Activated CD4-positive, alpha-beta T cell treated with anti-CD3 and anti-CD28 coated beads for 1 hour (primary cell): ENCODE measurements around the gene KCNIP4.

Experiments
- DNase-seq: peaks from one replicate; pipeline ENCODE4 v3.0.0-alpha.2; 2020

Gene KCNIP4

DNA sequence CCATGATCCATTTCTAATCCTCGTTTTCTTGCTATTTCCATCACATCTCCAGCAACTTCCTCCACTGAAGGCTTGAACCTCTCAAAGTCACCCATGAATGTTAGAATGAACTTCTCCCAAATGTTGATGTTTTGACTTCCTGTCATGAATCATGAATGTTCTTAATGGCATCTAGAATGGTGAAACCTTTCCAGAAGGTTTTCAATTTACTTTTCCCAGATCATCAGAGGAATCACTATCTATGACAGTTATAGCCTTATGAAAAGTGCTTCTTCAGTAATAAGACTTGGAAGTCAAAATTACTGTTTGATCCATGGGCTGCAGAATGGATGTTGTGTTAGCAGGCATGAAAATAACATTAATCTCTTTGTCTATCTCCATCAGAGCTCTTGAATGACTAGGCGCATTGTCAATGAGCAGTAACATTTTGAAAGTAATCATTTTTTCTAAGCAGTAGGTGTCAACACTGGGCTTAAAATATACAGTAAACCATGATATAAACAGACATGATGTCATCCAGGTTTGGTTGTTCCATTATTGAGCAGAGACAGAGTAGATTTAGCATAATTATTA is 268.2 kb downstream of the KCNIP4 start:
- DNase-seq, result no peak

DNA sequence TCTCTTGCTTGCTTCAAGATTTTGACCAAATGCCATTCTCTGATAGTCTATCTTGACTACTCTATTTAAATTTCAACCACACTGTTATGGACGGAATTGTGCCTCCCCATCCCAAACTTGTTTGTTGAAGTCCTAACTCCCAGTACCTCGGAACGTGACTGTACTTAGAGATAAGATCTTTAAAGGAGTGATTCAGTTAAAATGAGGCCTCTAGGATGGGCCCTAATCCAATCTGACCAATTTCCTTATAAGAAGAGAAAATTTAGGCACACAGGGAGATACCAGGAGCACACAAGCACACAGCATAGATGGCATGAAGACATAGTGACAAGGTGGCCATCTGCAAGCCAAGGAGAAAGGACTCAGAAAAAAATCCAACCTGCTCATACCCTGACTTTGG is 269.9 kb downstream of the KCNIP4 start:
- DNase-seq, result no peak

GRCh38 chr4:21677173-21677572 is 271.4 kb downstream of the KCNIP4 start:
- DNase-seq, result no peak

DNA sequence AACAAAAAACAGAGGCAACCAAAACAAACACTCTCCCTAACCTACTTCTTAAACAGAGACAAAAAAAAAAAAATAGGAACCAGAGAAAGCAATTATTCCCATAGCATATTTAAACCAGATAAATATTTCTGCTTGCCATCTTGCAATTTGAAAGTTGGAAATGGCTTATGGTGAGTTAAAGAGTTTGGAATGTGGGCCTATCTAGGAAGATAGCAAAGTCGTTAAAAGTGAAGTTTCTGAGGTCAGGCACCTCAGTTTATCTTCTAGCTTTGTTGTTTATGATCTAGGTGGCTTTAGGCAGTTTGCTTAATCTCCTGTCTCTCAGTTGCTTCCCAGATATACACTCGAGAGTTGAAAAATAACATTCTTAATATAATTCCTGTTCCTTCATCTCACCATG is 284.2 kb downstream of the KCNIP4 start:
- DNase-seq, result no peak

DNA sequence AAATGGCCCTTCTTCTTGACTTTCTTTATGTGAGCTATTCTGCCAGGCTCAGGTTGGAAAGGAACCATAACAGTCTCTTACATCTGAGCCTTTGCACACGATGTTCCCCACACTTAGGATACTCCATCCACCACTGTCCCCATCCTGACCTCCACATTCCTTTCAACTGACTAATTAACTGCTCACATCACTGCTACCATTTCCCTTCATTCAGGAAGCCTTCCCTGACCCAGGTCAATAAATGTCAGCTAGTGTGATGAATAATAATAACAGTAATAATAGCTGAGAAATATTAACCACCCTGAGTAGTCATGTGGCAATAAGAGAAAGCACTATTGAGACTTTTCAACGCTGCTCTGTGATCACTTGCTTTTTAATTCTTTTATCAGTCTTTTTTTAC is 291.7 kb downstream of the KCNIP4 start:
- no peak for DNase-seq

GRCh38 chr4:21655031-21655430 is 293.5 kb downstream of the KCNIP4 start:
- no peak for DNase-seq

- DNase-seq, result no peak
Measured at GRCh38 chr4:21652508-21653231, 295.9 kb downstream of the KCNIP4 start.

DNA sequence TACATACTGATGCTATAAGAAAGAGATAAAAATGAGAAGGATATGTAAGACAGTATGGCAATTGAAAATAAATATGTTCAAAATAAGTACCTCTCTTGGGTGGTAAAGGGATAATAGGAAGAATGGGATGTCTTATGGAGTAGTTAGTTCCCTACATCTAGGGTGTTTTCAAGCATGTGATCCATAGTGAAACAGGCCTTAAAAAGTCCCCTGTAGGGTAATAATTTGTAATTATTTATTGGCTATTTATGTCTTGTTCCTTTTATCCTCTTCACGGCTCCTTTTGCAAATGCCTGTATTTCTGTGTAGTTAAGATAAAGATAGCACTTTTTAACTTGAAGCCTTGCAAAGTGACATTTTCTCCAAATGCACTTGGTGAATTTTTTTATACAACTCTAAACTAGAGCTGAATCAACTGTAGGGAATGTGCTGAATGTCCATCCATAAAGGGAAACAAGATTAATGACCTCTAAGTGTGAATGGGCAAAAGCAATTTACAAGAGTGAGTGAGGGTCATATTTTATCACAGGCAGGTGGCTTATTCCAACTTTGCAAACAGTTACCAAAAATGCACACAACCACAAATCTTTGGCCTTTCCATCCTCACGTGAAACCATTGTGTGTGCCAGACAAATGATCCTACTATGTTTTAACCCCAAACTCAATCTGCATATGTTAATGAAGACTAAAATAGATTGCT is 299.0 kb downstream of the KCNIP4 start:
- DNase-seq, result no peak

DNA sequence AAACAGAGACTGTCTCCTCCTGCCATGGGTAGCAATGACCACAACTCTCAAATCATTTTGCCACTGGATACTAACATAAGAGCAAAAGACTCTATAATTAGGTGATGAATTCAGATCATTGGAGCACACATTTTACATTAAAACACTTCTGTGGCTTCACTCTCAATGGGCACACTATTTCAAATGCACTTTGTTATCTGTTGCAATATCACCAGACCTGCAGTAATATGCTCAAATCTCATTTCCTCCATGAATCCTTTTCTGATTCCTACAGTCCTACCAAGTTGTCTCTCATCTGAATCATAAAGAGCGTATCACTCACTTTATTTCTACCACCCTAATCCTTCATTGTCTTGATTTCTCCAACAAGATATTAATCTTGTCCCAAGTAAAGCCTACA is 302.8 kb downstream of the KCNIP4 start:
- DNase-seq, result no peak

DNA sequence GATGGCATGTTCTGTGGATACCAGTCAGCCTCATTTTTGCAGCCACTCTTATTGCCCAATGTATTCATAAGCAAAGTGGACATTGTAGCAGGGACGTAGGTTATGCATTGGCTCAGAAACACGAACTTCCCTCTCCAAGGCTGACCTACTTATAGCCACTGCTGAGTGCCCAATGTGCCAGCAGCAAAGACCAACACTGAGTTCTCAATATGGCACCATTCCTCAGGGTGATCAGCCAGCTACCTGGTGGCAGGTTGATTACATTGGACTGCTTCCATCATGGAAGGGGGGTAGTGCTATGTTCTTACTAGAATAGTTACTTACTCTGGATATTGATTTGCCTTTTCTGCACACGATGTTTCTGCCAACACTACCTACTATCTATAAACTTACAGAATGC is 306.9 kb downstream of the KCNIP4 start:
- no peak for DNase-seq

GRCh38 chr4:21638171-21638725 is 310.3 kb downstream of the KCNIP4 start:
- DNase-seq, result no peak

DNA sequence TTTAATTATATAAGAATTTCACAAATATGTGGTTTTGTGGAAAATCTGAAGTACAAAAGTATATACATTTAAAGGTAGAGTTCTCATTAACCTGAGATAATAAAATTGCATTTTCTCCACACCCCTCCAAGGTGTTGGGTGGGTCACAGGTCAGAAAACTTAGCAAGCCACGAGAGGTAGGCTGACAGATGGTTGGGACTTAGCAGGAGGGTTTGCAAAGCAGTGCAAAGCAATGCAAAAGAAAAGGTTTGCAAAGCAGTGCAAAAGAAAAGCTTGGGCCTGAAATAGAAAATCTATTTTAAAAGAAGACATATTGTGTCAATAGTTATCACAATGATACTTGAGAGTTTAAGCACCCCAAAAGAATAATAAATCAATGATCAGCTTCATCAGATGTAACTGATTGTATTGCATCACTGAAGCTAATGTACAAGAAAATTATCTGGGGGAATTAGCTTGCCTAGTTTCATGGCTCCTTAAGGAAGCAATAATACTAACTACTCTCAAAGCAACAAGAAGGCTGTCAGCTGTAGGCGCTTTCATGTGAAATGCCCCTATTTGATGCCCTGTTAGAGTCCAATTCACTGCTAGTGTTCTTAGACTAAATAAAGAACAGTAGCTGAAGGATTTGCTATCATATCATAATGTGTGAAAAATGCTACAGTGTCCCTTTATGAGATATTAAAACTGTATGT is 319.5 kb downstream of the KCNIP4 start:
- no peak for DNase-seq

GRCh38 chr4:21628116-21628670 is 320.4 kb downstream of the KCNIP4 start:
- DNase-seq, result no peak

DNA sequence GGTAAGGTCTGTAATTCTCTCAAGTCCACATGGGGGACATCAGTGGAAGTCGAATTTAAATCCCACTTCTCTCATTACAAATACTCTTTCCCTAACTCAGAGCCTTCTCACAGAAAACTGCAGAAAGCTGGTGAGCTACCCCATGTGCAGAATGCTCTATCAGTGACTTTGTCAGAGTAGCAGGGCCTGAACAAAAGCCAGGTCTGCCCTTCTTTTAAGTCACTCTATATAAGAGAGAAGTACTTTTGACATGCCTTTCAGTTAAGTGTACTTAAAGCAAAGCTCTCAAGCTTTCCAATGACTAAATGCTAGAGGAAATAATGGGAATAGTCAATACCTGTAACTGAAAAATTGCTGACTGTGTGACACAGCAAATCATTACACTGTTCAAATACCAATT is 323.1 kb downstream of the KCNIP4 start:
- DNase-seq, result no peak

GRCh38 chr4:21605006-21605405 is 343.6 kb downstream of the KCNIP4 start:
- no peak for DNase-seq

DNA sequence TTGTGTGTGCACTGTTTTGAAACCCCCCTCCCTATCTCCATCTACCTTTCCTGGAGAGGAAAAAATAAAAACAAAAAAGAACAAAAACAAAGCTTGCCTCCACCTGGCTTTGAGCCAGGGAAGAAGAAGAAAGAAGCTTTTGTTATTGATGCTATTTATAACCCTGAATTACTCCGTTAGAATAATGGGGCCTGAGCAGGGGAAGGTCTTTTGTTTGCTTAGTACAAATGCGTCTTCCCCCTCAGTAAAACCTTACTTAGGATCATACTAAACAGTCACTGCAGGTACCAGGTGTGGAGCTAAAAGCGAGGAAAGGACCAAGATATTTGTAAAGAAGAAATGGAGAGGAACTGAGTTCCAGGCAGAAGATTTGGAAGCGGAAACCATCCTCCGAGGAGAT is 352.1 kb downstream of the KCNIP4 start:
- no peak for DNase-seq

DNA sequence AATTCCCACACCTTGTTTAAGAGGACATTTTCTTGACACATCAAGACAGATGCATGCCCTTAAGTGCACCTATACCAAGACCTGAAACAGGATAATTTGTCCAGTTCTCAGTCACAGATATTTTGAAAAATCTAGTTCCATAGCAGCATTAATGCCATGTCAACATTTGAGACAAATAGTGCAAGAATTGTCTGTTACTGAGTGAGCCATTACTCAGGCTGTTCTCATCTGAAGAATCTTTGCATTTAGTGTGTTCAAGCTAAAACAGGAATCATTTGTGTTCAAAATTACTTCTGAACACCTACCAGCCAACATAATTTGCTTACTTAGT is 354.9 kb downstream of the KCNIP4 start:
- no peak for DNase-seq

- no peak for DNase-seq
Measured at GRCh38 chr4:21592970-21593670, 355.5 kb downstream of the KCNIP4 start.

GRCh38 chr4:21577056-21577455 is 371.5 kb downstream of the KCNIP4 start:
- no peak for DNase-seq

DNA sequence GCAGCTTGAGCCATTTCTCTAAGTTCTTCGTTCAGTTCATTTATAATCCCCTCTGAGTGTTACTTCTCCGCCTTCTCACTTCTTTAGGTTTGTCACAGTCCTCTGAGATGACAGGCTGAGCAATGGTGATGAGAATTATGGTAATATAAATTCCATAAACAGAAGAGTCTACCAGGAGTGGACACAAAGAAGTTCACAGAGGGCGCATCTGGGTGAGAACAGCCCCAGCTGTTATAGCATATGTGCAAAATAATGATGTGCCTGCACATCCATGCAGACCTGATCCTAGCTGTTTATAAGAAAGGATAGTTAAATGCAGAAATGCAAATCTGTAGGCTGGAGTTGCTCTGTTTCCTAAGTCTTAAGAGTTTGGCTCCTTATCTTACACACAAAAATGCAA is 377.5 kb downstream of the KCNIP4 start:
- no peak for DNase-seq

DNA sequence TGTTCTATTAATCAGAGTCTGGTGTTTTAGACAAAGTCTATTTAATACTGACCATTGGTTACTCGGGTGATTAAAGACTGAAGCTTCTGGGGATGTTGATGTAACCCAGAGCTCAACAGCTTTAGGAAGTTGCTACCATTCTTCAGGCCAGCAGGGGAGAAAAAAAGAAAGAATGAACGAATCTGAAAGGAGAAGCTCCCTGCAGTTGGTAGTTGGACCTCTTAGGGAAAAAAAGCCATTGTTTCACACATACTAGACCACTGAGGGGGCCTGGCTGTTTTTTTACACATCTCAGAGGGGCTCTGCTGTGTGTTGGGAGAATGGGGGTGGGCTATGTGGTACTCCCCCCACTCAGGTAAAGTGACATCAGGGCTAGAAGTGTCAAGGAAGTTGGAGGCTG is 378.9 kb downstream of the KCNIP4 start:
- DNase-seq, result no peak

GRCh38 chr4:21555083-21555482 is 393.5 kb downstream of the KCNIP4 start:
- DNase-seq, result no peak

DNA sequence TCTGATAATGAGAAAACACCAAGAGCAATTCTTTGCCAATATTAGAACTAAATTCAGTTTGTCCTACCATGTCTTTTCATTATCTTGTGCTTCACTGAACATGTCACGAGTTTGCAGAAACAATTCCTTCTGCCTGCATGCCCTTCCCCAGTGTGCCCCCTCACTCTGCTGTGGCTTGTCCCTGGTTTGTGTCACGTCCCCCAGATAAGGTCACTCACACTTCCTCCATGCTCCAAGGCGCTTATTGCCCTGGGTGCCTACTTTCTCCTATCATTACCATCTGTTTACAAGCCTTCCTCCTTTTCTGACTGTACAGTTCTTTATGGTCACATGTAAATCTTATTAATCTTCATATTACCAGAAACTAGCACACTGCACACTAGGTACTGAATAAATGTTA is 394.1 kb downstream of the KCNIP4 start:
- no peak for DNase-seq
